Activated CD4-positive, alpha-beta memory T cell treated with anti-CD3 and anti-CD28 coated beads for 36 hours (primary cell): Measurements from ENCODE around the gene USF1. TPM values are rescaled to one million over a fixed set of nuclear protein-coding genes. Genes with fewer than 3 reads are reported as not detected.
A peak's percentile ranks its signal among the peaks of the same experiment; 100 is the strongest.

ENCODE experiments used
- CTCF ChIA-PET: fragments of 350-600 bp; sonication (Branson Sonifier 250); formaldehyde crosslinking; loops from one replicate; lab custom pipeline; 2021; ENCODE audit warnings: antibody characterized with exemption, inconsistent platforms; lab: Charles Lee
- POLR2A ChIA-PET: fragments of 350-600 bp; sonication (Branson Sonifier 250); formaldehyde crosslinking; loops from one replicate; lab custom pipeline; 2021; ENCODE audit warnings: antibody characterized with exemption; lab: Charles Lee
- DNase-seq: peaks from one replicate; pipeline ENCODE4 v3.0.0-alpha.2; 2020
- H3K27ac Mint-ChIP-seq: one replicate; pipeline ENCODE4 v1.8.0; 2021; ENCODE audit warnings: mixed read lengths
- H3K27me3 Mint-ChIP-seq: one replicate; pipeline ENCODE4 v1.8.0; 2021; ENCODE audit warnings: mixed read lengths
- H3K36me3 Mint-ChIP-seq: one replicate; pipeline ENCODE4 v1.8.0; 2021; ENCODE audit warnings: mixed read lengths
- H3K4me1 Mint-ChIP-seq: one replicate; pipeline ENCODE4 v1.8.0; 2021; ENCODE audit warnings: low read depth, mixed read lengths
- H3K4me3 Mint-ChIP-seq: one replicate; pipeline ENCODE4 v1.8.0; 2021; ENCODE audit warnings: mild to moderate bottlenecking, mixed read lengths
- H3K9me3 Mint-ChIP-seq: one replicate; pipeline ENCODE4 v1.8.0; 2021; ENCODE audit warnings: mixed read lengths
- intact Hi-C: fragments of 100-400 bp; cut with micrococcal nuclease; formaldehyde crosslinking; loops from one replicate; pipeline ENCODE4 v1.15.1; 2023
- total RNA-seq, 2 experiments: library from RNA; stranded (reverse); gene quantifications; one replicate each; pipeline ENCODE4 v1.2.3, GENCODE V29; 2021

The USF1 gene, protein sequence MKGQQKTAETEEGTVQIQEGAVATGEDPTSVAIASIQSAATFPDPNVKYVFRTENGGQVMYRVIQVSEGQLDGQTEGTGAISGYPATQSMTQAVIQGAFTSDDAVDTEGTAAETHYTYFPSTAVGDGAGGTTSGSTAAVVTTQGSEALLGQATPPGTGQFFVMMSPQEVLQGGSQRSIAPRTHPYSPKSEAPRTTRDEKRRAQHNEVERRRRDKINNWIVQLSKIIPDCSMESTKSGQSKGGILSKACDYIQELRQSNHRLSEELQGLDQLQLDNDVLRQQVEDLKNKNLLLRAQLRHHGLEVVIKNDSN
- total RNA-seq: 10 to 100 TPM; 43.4 to 43.7 TPM

DNA sequence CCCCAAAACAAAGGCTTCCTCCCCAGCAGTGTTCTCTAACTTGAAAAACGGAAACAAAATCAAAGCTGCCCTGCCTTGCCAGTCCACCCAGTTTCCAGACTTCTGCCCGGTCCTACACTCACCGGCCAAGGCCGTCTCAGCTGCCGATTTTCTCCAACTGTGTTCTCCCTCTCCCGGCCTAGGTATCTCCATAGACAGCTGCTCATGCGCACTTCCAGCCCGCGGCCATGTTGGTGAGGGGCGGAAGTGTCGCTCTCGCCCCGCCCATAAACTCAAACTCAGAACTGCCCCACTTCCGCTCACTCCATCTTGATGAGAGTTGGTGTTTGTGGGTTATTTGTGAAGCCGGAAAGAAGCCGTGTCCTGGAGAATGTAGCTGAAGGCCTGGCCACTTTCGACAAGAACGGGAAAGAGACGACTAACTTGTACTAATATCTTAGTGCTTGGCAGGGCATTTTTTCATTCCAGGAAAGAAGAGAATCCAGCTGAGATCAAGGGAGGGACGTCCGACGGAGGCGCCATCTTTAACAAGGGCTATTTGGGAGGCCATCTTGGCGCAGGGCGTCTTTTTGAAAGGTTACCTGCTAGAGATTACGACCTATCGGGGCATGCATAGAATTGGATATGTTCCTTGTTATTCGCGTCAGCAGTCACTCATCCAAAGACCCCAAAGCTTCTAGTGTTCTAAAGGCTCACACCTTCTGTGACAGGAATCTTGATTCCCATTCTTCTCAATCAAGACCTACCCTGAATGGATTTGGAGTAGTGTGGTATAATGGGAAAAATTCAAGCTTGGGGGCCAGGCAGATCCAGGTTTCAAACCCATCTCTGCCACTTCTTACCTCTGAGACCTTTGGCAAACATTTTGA is at the start of gene USF1:
TSS of gene USF1 (minus strand) at position 242 of the 869 bp plus-strand sequence. CDS start 2,702 bp downstream, outside the sequence.
- ChIA-PET CTCF (interaction anchor here (1.0 to 11.2 kb wide), 10 partner anchors 9 to 59 kb away, joined by 3 to 153 read pairs (median 8); partner anchors contain the start of genes ARHGAP30, F11R and KLHDC9), POLR2A (interaction anchor here (0.6 to 5.4 kb wide), 25 partner anchors 8 to 399 kb away, joined by 3 to 39 read pairs (median 4); partner anchors contain the start of genes ARHGAP30, F11R, KLHDC9 and NIT1)
- H3K27ac Mint-ChIP-seq: peak within 1 kb of the TSS; percentile 96
- H3K9me3 Mint-ChIP-seq: no peaks in the 10 kb centered on the region
- peaks cover 29% of the 10 kb centered on the region for H3K4me1 Mint-ChIP-seq
- DNase-seq: peak; percentile 96
- no peaks in the 10 kb centered on the region for H3K27me3 Mint-ChIP-seq
- peaks cover 56% of the 10 kb centered on the region for H3K36me3 Mint-ChIP-seq
- intact Hi-C loops: loop anchor here (1.0 to 10.0 kb wide), 6 partner anchors 22 to 86 kb away; partner anchors contain the start of gene DEDD
- H3K4me3 Mint-ChIP-seq: peak within 1 kb of the TSS; percentile 90

DNA sequence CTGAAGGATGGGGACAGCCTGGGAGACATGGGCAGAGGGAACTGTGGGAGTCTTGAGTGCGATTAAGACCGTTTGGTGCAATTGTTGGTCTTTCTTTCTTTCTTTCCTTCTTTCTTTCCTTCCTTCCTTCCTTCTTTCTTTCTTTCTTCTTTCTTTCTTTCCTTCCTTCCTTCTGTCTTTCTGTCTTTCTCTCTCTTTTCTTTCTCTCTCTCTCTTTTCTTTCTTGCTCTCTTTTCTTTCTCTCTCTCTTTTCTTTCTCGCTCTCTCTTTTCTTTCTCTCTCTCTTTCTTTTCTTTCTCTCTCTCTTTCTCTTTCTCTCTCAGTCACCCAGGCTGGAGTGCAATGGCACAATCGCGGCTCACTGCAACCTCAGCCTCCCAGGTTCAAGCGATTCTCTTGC is 49.5 kb upstream of the USF1 start:
- H3K36me3 Mint-ChIP-seq: peaks cover 6% of the 10 kb centered on the region
- POLR2A ChIA-PET: no interaction called here

DNA sequence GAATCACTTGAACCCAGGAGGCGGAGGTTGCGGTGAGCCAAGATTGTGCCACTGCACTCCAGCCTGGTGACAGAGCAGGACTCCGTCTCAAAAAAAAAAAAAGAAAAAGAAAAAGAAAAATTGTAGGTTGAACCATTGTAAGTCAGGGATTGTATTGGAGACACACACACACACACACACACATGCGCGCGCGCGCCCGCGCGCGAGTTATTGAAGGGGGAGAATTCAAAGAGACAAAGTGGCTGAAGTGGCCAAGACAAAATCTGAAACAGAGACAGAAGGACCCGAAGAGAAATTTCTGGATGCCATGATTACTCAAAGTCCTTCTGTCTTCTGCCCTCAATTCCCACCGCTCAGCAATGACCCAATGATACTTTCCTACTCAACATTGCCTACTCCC is 48.7 kb upstream of the USF1 start:
- ChIA-PET POLR2A (no interaction called here), CTCF (interaction anchor here (0.9 to 6.6 kb wide), 4 partner anchors 22 to 97 kb away, joined by 3 to 65 read pairs (median 8); partner anchors contain the start of genes ARHGAP30 and TSTD1)
- Mint-ChIP-seq H3K27me3 (no peaks in the 10 kb centered on the region), H3K9me3 (no peaks in the 10 kb centered on the region), H3K27ac (no peak overlapping the region), H3K4me1 (peaks cover 64% of the 10 kb centered on the region), H3K36me3 (no peaks in the 10 kb centered on the region), H3K4me3 (no peak overlapping the region)
- intact Hi-C loops: loop anchor here (5.0 to 10.0 kb wide), 2 partner anchors 257 to 300 kb away; partner anchors contain the start of gene LY9
- no peak for DNase-seq

More for the DNA sequence above, 49.5 kb upstream of the USF1 start:
- Mint-ChIP-seq H3K27me3 (no peaks in the 10 kb centered on the region), H3K27ac (no peak overlapping the region), H3K9me3 (no peaks in the 10 kb centered on the region), H3K4me3 (no peak overlapping the region), H3K4me1 (peaks cover 64% of the 10 kb centered on the region)
- intact Hi-C loops: loop anchor here (5.0 to 10.0 kb wide), 2 partner anchors 33 to 300 kb away; partner anchors contain the start of gene LY9
- CTCF ChIA-PET: interaction anchor here (0.9 to 6.9 kb wide), 5 partner anchors 23 to 98 kb away, joined by 3 to 153 read pairs (median 11); partner anchors contain the start of genes ARHGAP30, TSTD1 and USF1
- DNase-seq: no peak

DNA sequence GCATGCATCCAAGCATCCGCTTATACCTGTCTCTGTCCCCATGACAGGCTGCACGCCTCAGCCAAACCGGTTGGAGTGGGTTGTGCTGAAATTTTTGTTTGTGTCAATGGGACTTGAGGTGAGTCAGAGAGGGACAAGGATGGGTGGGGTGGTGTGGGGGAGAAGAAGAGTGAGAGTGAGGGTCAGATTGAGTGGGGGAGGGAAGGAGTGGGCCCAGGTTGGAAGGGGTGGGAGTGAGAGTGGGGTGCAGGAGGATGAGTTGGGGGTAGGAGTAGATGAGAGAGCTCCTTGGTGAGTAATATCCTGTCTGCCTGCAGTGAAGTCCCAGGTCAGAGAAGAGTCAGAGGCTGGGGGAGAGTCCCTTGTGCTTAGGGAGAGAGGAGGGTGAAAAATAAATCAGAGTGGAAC is 46.8 kb upstream of the USF1 start:
- ChIA-PET CTCF (interaction anchor here (0.8 to 3.3 kb wide), 4 partner anchors 9 to 52 kb away, joined by 3 to 11 read pairs (median 4); partner anchors contain the start of gene ARHGAP30), POLR2A (interaction anchor here (0.8 to 1.4 kb wide), 3 partner anchors 22 to 26 kb away, joined by 3 to 6 read pairs (median 4); partner anchors contain the start of gene ARHGAP30)
- peak overlapping the region; percentile 70 for H3K27ac Mint-ChIP-seq
- H3K4me3 Mint-ChIP-seq: no peak overlapping the region
- intact Hi-C loops: loop anchor here (1.0 to 10.0 kb wide), 3 partner anchors 22 to 298 kb away; partner anchors contain the start of gene LY9
- H3K9me3 Mint-ChIP-seq: no peaks in the 10 kb centered on the region
- peak; percentile 76 for DNase-seq
- H3K36me3 Mint-ChIP-seq: no peaks in the 10 kb centered on the region
- no peaks in the 10 kb centered on the region for H3K27me3 Mint-ChIP-seq
- peaks cover 52% of the 10 kb centered on the region for H3K4me1 Mint-ChIP-seq

DNA sequence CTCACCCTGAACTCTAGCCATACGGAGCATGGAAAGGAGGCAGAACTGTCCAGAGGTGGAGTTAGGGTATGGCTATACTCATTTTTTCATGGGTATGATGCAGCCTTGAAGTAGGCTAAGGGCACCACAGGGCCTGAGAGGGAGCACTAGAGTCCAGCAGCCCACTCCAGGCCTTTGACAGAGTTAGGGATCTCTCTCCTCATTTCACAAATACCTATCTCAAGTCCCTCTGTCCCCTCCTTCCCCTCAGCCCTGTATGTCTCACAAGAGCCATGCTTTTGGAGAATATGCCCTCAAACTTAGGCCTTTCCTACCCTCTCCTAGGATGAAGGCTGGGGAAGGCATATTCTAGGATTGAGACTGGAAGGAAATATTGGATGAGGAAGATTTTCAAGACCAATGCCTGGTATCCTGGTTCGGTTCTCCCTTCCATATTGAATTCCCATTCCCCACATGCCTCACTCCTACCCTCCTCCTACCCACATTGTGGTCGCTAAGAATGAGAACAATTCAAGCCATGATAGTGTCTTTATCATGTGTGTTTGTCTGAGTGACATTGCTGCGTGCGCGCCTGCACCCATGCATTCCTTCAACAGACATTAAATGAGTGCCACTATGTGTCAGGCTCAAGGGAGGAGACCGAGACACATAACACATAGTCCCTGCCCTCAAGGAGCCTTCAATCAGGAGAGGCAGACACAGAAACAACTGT is 46.2 kb upstream of the USF1 start:
- DNase-seq: no peak
- H3K9me3 Mint-ChIP-seq: no peaks in the 10 kb centered on the region
- H3K27me3 Mint-ChIP-seq: no peaks in the 10 kb centered on the region
- H3K27ac Mint-ChIP-seq: peak overlapping the region; percentile 70
- H3K36me3 Mint-ChIP-seq: no peaks in the 10 kb centered on the region
- POLR2A ChIA-PET: interaction anchor here (0.8 to 1.4 kb wide), 3 partner anchors 21 to 25 kb away, joined by 3 to 6 read pairs (median 4); partner anchors contain the start of gene ARHGAP30
- intact Hi-C loops: loop anchor here (1.0 to 10.0 kb wide), 3 partner anchors 22 to 297 kb away; partner anchors contain the start of gene LY9
- no peak overlapping the region for H3K4me3 Mint-ChIP-seq
- H3K4me1 Mint-ChIP-seq: peaks cover 46% of the 10 kb centered on the region
- CTCF ChIA-PET: interaction anchor here (0.8 to 3.3 kb wide), 3 partner anchors 20 to 51 kb away, joined by 3 to 11 read pairs (median 5); partner anchors contain the start of gene ARHGAP30

DNA sequence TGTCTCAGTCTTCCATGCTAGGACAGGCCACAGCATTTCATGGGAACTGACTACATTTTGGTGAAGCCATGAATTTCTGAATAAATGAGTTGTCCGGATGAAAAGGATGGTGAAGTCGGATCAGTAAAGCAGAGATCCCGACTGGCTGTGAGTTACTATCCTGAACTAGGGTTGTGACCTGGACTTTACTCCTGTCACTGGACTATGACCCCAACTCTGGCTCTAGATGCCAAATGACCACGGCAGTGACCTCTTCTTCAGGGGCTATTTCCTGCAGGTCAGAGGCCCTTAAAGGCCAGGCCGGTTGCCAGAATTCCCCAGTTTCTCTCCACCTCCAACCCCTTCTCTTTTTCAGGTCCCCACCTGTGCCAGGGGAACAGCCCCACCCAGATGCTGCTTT is 45.3 kb upstream of the USF1 start:
- DNase-seq: no peak
- no peak overlapping the region for H3K27ac Mint-ChIP-seq
- intact Hi-C loops: loop anchor here (5.0 to 10.0 kb wide), 2 partner anchors 254 to 296 kb away; partner anchors contain the start of gene LY9
- H3K36me3 Mint-ChIP-seq: no peaks in the 10 kb centered on the region
- H3K9me3 Mint-ChIP-seq: no peaks in the 10 kb centered on the region
- no peak overlapping the region for H3K4me3 Mint-ChIP-seq
- CTCF ChIA-PET: no interaction called here
- POLR2A ChIA-PET: interaction anchor here (1.1 kb wide), 1 partner anchor 21 kb away, joined by 3 read pairs; the partner anchor contains the start of gene ARHGAP30
- H3K4me1 Mint-ChIP-seq: peaks cover 37% of the 10 kb centered on the region
- H3K27me3 Mint-ChIP-seq: no peaks in the 10 kb centered on the region

DNA sequence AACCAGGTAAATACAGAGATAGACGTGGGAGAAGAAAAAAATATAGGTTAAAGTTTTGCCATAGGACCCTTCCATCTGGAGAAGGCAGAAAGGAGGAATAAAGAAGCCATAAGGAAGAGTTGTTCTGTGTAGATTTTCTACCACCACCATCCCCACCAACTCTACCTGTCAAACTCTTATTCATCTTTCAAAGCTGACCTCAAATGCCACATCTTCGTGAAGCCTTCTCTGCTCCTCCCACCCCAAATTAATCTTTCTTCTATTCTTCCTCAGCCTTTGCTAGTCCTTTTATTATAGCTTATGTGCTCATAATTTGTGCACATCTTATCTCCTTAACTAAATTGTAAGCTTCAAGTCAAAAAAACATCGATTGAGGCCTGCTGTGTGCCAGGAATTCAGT is 44.8 kb upstream of the USF1 start:
- intact Hi-C loops: loop anchor here (5.0 to 10.0 kb wide), 2 partner anchors 253 to 296 kb away; partner anchors contain the start of gene LY9
- DNase-seq: no peak
- Mint-ChIP-seq H3K9me3 (no peaks in the 10 kb centered on the region), H3K4me1 (peaks cover 34% of the 10 kb centered on the region), H3K27me3 (no peaks in the 10 kb centered on the region), H3K36me3 (no peaks in the 10 kb centered on the region), H3K4me3 (no peak overlapping the region), H3K27ac (no peak overlapping the region)
- POLR2A ChIA-PET: interaction anchor here (1.1 kb wide), 1 partner anchor 21 kb away, joined by 3 read pairs; the partner anchor contains the start of gene ARHGAP30
- CTCF ChIA-PET: no interaction called here

DNA sequence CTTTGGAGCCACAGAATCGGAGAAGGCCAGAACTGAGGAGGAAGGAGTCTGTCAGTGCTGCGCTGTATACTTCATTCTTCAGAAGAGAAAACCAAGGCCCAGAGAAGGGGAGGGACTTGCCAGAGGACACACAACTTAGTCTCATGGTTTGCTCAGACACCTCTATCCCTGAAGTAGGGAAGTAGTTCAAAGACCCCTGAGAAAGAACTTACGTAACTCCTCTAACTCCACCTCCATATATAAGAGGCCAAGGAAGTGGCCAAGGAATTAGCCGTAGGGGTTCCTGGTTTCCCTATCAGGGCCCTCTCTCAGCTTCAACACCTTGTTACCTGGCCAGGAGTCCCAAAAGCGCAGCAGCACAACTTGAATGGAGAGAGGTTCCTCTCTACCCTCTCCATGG is 44.2 kb upstream of the USF1 start:
- H3K9me3 Mint-ChIP-seq: no peaks in the 10 kb centered on the region
- ChIA-PET POLR2A (no interaction called here), CTCF (interaction anchor here (1.8 kb wide), 1 partner anchor 8 kb away, joined by 10 read pairs; the partner anchor contains the start of gene KLHDC9)
- H3K4me3 Mint-ChIP-seq: no peak overlapping the region
- H3K4me1 Mint-ChIP-seq: peaks cover 34% of the 10 kb centered on the region
- no peaks in the 10 kb centered on the region for H3K27me3 Mint-ChIP-seq
- H3K27ac Mint-ChIP-seq: no peak overlapping the region
- no peak for DNase-seq
- intact Hi-C loops: loop anchor here (5.0 to 10.0 kb wide), 2 partner anchors 253 to 295 kb away; partner anchors contain the start of gene LY9
- no peaks in the 10 kb centered on the region for H3K36me3 Mint-ChIP-seq

DNA sequence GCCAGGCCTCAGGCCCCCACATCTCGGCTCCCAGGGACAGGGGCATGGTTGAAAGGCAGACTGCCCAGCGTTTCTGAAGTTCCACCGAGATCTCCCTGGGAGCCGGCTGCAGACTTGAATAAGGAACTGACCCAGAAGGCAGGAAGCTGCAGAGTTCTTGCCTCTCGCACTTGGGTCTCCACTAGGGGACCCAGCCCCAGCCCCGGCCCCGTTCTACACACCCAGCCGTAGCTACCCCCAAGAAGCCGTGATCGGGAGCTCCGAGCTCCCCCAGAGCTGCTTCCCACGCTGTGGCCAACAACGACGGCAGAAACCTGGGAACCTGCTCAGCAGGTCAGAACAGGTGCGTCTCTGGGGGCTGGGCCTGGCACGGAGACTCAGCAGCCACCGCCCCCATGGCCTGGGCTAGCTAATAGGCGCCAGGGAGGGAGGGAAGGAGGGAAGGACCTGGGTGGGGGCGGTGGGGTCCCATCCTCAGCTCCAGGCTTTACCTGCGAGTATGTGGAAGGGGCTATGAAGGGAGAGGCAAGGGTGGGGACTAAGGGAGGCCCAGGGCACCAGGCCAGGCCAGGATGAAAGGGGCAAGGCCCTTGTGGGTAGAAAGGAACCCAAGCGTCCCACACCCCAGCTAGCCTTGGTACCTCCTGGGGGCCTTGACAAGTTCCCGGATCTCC is 43.6 kb upstream of the USF1 start, which contains the start of gene NECTIN4:
TSS of gene NECTIN4 (minus strand) at position 308 of the 674 bp plus-strand sequence. CDS start at position 46, 262 bp downstream.
- DNase-seq: no peak
- no peaks in the 10 kb centered on the region for H3K9me3 Mint-ChIP-seq
- ChIA-PET POLR2A (no interaction called here), CTCF (interaction anchor here (1.8 kb wide), 1 partner anchor 8 kb away, joined by 10 read pairs; the partner anchor contains the start of gene KLHDC9)
- H3K4me3 Mint-ChIP-seq: no peak within 1 kb of the TSS
- H3K4me1 Mint-ChIP-seq: peaks cover 32% of the 10 kb centered on the region
- intact Hi-C loops: no loop called here
- H3K36me3 Mint-ChIP-seq: no peaks in the 10 kb centered on the region
- no peaks in the 10 kb centered on the region for H3K27me3 Mint-ChIP-seq
- H3K27ac Mint-ChIP-seq: no peak within 1 kb of the TSS

DNA sequence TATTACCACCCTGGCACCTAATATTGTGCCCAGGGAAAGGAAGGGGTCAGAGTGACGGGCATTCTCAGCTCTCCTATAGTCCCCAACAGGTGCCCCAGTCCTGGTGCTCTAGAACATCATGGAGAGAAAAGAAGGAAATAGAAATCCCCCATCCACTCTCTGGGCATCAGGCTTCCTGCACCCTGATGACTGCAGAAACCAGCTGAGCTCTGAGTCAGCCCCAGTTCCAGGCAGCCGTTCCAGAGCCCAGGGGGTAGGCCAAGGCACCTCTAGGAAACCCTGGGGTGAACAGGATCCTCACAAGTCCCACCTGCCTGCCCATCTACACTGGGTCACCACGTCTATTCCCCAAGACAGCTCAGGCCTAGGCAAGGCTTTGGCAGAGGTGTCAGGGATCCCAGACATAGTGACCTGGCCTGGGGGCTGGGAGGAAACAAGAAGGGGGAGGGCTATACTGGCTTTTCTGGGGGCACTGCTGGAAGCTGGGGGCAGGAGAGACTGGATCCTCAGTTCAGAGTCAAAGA is 42.9 kb upstream of the USF1 start:
- POLR2A ChIA-PET: interaction anchor here (0.6 kb wide), 1 partner anchor 278 kb away, joined by 4 read pairs; no protein-coding TSS in a partner anchor
- Mint-ChIP-seq H3K36me3 (no peaks in the 10 kb centered on the region), H3K4me3 (no peak overlapping the region), H3K9me3 (no peaks in the 10 kb centered on the region), H3K4me1 (peaks cover 29% of the 10 kb centered on the region), H3K27ac (no peak overlapping the region), H3K27me3 (no peaks in the 10 kb centered on the region)
- no peak for DNase-seq
- CTCF ChIA-PET: interaction anchor here (1.8 kb wide), 1 partner anchor 9 kb away, joined by 10 read pairs; the partner anchor contains the start of gene KLHDC9
- intact Hi-C loops: no loop called here
